Activated naive CD8-positive, alpha-beta T cell treated with anti-CD3 and anti-CD28 coated beads for 36 hours (primary cell): ENCODE measurements around the gene PALLD. TPM values are rescaled to one million over a fixed set of nuclear protein-coding genes. Genes with fewer than 3 reads are reported as not detected.

ENCODE experiments used
- total RNA-seq, 2 experiments: library from RNA; stranded (reverse); gene quantifications; one replicate each; pipeline ENCODE4 v1.2.3, GENCODE V29; 2021

Gene PALLD
- total RNA-seq, 2 experiments from 2014 or later: 0.41 to 0.94 TPM

Other genes with a start within 250 kb of the PALLD start
- gene DDX60, start 178.3 kb upstream of the PALLD start, total RNA-seq: 10 to 100 TPM; 22.2 to 22.7 TPM
- 10 to 100 TPM; 10.8 to 12.9 TPM for gene DDX60L, start 16.6 kb upstream of the PALLD start, total RNA-seq